SK-N-SH treated with all-trans-retinoic acid at 6 μM for 48 hours (cell line): ENCODE results near the gene XK.

Experiments used
- CSRNP3 ChIP-seq: fragments of 250-450 bp; sonication (Bioruptor Pico); IDR thresholded peaks from 2 replicates; pipeline ENCODE4 v1.5.1; 2021; ENCODE audit warnings: mild to moderate bottlenecking, moderate library complexity
- GLIS3 ChIP-seq: fragments of 250-450 bp; sonication (Bioruptor Pico); IDR thresholded peaks from 2 replicates; pipeline ENCODE4 v1.5.0; 2020; ENCODE audit warnings: mild to moderate bottlenecking, moderate library complexity
- PATZ1 ChIP-seq: fragments of 250-450 bp; sonication (Bioruptor Pico); IDR thresholded peaks from 2 replicates; pipeline ENCODE4 v1.8.0; 2020; ENCODE audit warnings: mild to moderate bottlenecking, moderate library complexity, borderline replicate concordance
- ZFP30 ChIP-seq: fragments of 450-650 bp; formaldehyde crosslinking; IDR thresholded peaks from 2 replicates; pipeline ENCODE4 v1.5.0; 2022; ENCODE audit warnings: mild to moderate bottlenecking, moderate library complexity

GRCh38 chrX:37640142-37640541 is 45.4 kb upstream of the XK start:
- TF ChIP-seq PATZ1: no peak
- no peak for TF ChIP-seq GLIS3
- TF ChIP-seq CSRNP3: no peak
- no peak for TF ChIP-seq ZFP30 (CRISPR knock-in tag)
